NCI-H1436 (cell line): ENCODE measurements around the gene VSTM2B.
"Not testable (repeated sequence)": the region's sequence is repeated elsewhere in the genome, so short reads cannot be mapped to it uniquely, and the experiment has no call there.

ENCODE experiments used
- DNase-seq: peaks from one replicate; lab custom pipeline; 2025; lab: John Stamatoyannopoulos, UW

Gene VSTM2B

DNA sequence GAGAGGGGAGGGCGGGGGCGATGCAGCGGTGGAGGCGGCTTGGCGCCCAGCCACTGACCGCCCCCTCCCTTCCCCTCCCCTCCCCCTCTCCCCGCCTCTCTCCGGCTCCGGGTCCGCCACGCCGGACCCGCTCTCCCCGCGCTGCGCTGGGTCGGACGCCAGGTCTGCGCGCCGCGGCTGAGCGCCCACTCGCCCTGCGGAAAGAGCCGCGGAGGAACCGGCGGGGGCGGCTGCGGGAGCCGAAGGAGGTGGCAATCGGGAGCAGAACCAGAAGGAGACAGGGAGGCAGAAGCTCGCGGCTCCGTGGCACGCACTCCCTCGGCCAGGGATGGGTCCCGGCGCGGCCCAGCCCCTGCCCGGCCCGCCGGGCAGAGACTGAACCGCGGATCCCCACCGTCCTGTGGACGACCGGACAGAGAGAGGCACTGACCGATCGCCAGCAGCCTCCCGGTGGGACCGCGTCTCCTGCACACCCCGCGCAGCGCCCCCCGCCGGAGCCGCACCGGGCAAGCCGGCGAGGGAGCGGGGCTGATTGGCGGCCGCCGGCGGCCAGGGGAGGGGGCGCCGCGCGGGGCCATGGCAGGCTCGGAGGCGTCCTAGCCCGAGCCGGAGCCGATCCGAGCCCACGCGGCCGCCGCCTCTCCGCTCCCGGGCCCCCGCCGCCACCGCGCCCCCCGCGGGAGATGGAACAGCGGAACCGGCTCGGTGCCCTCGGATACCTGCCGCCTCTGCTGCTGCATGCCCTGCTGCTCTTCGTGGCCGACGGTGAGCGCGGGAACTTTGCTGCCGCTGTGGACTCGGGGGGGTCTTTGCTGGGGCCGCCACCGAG is at the start of gene VSTM2B:
Gene VSTM2B (plus strand): TSS at position 94 of the 829 bp plus-strand sequence. CDS start 590 bp downstream, at position 684.
- DNase-seq = no peak

GRCh38 chr19:29476528-29476927 is 49.3 kb upstream of the VSTM2B start:
- no peak for DNase-seq

DNA sequence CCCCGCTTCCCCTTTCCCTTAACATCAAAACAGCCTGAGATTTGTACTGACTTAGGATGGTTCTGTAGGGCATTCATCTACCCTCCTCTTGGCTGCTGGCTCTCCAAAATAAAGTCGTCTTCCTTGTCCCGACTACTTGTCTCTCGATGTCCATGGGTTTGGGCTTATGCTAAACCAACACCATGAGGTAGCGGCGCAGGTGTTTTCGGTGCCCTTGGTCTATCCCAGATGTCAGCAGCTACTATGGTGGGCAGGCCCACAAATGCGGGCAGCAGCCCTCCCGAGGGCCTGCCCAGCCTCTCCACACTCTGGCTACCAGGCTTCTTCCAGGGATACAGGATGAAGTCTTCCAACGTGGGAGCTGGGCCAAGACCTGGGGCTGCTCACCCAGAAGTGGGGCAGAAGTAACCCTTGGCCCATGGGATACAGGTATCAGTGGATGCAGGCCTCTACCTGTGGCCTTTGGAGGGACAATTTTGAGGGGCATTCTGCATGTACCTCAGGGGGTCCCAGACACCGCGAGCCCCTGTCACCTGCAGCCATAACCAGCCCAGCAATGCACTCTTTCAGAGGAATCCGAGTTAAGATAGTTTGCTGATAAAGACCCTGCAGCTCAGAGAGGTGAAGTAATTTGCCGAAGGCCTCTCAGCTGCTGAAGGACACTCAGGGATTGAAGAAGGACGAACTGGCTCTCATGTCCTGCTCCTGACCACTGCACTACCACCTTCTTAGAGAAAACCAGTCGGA is 47.8 kb upstream of the VSTM2B start:
- no peak for DNase-seq

DNA sequence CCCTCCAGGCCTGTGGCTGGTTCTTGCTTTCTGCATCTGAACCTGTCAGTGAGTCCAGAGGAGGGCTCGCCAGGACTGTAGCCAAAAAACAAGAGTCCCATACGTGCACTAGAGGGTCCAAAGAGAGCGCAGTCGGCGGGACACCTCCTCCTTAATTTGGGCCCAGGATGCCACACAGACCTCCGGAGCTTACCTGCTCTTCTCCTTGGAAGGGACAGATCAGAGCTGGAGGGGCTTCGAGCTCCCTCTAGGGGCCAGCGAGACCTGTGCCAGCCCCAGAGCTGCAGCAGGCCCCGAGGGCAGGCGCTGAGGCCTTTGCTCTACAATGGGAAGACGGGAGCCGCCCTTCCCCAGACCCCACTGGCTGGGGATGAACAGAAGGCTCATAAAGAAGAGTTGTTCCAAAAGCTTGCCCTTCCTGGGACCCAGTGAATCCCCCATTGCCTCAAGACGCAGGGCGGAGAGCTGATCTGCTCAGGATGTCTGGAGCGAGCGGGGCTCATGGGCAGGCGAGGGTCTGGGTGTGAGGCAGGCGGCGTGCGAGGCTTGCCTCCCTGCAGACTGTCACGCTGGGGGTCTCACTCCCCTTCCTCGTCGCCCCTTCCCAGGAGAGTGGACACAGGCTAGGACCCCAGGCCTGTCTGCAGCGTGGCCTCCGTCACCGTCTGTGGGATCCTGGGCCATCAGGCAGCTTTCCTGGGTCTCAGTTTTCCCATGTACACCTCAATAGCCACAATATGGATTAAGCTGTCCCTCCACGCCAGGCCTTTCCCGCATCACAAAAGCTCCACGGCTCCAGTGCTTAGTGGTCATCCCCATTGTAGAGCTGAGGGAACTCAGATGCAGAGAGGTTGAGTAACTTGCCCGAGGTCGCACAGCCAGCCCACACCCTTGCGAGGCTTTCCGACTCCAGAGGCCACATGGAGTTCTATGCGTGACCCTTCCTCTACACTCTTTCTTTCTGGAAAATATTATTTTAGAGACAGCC is 46.9 kb upstream of the VSTM2B start:
- DNase-seq = peak; percentile 32

GRCh38 chr19:29479941-29480340 is 45.9 kb upstream of the VSTM2B start:
- DNase-seq = no peak

GRCh38 chr19:29480507-29480906 is 45.3 kb upstream of the VSTM2B start:
- no peak for DNase-seq

DNA sequence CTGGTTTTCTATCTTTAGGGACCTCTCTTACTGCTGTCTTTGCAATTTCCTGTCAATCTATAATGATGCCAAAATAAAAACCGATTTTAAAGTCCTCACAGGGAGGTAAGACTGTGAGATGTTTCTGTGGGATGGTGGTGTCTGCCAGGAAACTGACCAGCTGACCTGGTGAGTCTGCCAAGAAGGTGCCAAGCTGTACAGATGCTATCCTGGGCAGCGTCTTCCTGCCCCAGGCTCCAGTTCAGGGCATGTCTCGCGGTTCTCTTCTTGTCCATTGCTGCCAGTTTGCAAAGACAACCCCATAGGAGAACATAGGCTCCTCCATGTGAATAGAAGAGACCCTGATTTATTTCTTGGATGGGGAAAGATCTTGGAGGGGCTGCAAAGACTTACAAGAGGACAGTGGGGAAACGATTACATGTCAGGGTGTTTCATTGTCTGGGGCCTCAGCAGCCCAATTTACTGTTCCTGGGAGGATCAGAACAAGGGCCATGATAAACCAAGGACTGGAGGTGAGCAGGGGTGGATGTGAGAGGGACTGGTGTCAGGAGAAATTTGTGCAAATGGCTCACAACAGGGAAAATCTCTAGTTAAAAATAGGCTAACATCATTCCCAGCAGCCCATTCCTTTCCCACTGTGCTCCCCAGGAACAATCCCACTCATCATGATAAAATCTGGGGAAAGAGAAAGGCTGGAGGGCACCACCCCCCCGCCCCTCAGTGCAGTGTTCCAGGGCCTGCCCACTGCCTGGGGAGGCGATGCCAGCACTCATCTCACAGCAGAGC is 42.7 kb upstream of the VSTM2B start:
- no peak for DNase-seq

- DNase-seq = no peak
These were observed 42.2 kb upstream of the VSTM2B start for GRCh38 chr19:29483641-29483920.

GRCh38 chr19:29483944-29484581 is 41.7 kb upstream of the VSTM2B start:
- no peak for DNase-seq

DNA sequence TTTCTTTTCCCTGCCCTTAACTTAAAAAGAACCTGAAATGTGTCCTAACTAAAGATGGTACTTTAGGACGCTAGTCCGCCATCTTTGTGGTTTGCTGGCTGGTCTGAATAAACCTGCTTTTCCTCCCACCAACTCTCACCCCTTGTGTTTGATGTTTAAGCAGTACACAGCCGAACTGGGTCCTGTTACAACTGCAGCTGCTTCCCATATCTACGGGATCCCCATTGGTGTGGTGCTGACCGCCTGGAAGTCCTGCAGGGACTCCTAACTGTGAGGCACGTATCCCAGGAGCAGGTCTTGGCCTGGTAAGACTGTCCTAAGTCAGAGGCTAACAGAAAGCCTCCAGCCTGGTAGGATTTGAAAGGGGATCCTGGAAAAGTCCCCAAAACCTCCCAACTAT is 40.9 kb upstream of the VSTM2B start:
- no peak for DNase-seq

- DNase-seq = no peak
These were observed 40.5 kb upstream of the VSTM2B start for GRCh38 chr19:29485293-29485692.

- not testable (repeated sequence) for DNase-seq
These were observed 38.8 kb upstream of the VSTM2B start for GRCh38 chr19:29486961-29487360.

DNA sequence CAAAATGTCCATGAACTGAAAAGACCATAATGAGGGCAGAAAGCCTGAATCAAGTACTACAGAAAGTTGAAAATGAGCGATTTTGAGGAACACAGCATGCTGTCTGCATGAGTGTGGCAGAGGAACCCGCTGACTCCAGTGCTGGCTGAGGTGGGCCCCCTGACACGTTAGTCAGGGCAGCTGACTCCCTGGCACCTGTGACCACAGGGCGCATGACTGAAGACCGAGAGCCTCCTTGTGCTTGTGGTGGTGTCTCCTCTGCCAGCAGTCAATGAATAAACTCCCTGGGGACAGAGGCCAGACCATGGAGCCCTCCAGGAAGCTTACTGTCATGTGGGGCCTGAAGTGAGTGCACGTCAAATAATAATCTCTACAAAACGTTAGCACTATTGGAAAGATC is 38.4 kb upstream of the VSTM2B start:
- no peak for DNase-seq

- peak; percentile 45 for DNase-seq
These were observed 37.5 kb upstream of the VSTM2B start for GRCh38 chr19:29488316-29488715.

GRCh38 chr19:29489172-29489951 is 36.4 kb upstream of the VSTM2B start:
- DNase-seq = no peak

DNA sequence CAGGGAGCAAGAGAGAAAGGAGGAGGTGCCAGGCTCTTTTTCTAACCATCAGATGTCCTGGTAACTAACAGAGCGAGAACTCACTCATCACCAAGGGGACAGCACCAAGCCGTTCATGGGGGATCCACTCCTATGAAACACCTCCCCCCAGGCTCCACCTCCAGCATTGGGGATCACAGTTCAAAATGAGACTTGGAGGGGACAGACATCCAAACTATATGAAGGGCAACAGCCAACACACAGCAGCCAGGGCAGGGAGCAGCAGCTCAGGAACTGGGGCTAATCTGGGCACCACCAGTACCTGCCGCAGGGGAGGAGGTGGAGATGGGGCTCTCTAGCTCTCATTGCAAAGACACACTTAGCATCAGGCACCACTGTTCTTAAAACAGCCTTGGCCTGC is 34.3 kb upstream of the VSTM2B start:
- no peak for DNase-seq

DNA sequence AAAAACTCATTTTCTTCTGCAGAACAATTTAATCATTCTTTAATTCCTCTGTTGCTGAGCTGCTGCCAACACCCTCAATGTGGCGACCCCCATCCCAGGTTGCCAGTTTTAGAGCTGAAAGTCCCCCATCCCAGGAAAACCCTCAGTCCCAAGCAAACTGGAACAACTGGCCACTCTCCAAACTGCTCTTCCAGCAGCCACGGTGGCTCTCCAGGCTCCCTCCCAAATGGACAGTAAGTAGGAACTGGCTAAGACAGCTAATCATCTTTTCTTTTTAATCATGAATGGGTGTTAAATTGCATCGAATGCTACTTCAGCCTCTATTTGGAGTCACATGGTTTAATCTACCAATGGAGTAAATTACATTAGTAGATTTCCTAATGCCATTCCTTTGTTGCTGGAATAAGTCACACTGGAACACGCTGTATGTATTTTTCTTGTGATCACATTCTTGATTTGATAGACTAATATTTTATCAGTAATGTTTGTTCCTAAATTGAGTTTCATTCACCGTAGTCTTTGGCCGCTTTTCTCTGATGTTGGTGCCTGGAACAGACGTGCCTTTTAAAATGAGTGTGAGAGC is 33.7 kb upstream of the VSTM2B start:
- no peak for DNase-seq

DNA sequence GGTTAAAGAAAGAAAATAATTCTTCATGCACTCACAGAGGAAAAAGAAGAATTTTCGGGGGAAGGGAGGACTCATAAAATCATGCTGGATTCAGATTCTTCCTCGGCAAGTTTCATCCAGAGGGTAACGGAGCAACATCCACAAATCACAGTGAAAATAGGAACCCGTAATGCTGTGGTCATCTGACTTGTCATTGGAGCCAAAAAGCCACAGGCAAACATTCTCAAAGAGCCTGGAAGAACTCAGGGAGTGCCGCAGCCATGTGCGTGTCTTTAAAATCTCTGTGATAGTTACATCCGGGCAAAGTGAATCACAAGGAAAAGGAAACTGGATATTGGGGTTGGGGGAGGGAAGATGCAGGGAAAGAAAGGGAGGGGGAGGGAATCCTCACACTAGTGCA is 33.0 kb upstream of the VSTM2B start:
- no peak for DNase-seq

DNA sequence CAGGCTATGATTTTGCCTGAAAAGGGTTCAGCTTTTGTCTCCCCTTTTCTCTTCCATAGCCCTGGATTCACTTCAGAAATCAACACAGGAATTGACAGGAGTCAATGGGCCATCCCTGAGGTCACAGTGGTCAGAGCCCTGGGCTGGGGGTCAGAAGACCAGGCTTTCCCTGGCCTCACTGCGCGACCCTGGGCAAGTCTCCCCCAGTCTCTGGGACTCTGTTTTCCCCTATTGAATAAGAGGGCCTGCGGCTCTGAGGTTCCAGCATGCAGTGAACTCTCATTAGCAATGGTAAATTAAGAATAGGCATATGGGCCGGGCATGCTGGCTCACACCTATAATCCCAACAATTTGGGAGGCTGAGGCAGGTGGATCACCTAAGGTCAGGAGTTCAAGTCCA is 30.7 kb upstream of the VSTM2B start:
- no peak for DNase-seq

GRCh38 chr19:29495901-29496441 is 29.8 kb upstream of the VSTM2B start:
- DNase-seq = no peak
